GM19035 (cell line): Measurements from ENCODE around the gene EFS.
A peak's percentile ranks its signal among the peaks of the same experiment; 100 is the strongest.
"Not testable (repeated sequence)": the region's sequence is repeated elsewhere in the genome, so short reads cannot be mapped to it uniquely, and the experiment has no call there.

Experiments used
- ATAC-seq: cut with Tn5 transposase; IDR thresholded peaks from one replicate; pipeline ENCODE4 v1.9.1; 2021; ENCODE audit not compliant: unreplicated experiment

The EFS gene

DNA sequence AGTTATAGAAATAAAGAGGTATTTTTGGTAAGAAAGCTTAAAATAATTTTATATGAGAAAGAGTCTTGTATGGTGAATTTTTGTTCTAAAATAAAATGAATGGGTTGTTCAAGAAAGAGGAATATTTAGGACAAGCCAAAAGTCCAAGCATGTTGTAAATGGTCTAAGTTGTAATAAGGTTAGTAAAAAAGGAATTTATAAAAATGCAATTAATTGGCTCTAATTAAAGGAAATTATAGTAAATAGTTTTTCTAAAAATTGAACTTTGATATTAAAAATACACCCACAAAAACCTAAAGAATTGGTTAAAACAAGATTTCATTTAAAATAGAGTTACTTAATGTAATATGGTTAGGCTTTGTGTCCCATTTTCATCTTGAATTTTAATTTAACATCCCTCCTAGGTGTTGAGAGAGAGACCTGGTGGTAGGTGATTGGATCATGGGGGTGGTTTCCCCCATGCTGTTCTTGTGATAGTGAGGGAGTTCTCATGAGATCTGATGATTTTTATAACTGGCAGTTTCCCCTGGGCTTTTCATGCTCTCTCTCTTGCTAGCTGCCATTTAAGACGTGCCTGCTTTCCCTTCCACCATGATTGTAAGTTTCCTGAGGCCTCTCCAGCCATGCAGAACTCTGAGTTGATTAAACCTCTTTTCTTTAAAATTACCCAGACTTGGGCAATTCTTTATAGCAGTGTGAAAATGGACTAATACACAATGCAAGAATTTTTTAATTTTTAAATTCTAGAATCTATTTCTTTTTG lies 25.3 kb downstream of the EFS start:
- ATAC-seq, result no peak

DNA sequence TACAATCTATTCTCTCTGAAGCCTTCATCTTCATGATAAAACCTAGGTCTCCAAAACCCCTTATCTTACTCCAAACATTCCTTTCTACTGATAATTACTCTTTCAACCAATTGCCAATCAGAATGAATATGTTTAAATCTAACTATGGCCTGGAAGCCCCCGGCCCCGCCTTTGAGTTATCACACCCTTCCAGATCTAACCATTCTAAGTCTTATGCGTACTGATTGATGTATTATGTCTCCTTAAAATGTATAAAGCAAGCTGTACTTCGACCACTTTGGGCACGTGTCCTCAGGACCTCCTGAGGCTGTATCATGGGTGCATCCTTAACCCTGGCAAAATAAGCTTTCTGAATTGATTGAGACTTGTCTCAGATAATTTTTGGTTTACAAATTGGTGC lies 29.3 kb downstream of the EFS start:
- no peak for ATAC-seq

DNA sequence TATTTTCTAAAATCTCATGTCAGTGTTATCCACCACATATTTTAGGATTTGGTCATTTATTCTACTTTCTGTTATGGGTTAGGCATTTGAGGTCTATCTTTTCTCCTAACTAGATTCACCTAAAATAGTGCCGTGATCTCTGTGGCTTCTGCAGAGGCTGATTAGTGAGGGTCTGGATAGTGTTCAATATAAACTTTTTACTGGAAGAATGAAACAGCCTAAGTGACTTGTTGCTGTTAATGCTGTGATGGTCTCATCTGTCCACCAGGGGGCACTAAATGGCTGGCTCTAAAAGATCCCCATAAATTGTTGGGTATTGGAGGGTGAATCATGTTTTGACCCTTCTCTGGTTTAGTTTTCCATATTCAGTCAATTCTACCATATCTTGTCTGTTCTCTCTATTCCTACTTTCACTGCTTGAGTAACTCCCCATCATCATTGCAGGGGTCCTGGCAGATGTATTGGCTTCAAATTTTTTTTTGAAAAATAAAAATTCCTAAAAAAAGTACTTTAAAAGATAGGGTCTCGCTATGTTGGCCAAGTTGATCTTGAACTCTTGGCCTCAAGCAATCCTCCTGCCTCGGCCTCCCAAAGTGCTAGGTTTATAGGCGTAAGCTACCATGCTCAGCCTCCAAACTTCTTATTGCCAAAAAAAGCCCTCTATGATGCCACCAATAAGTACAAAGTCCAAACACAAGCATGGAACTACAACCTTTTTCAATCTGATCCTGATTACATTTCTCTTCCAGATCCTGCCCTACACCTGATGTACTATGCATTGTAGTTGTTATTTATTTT lies 36.8 kb downstream of the EFS start:
- ATAC-seq, result no peak

GRCh38 chr14:23326491-23327332 lies 38.3 kb downstream of the EFS start:
- no peak for ATAC-seq

- not testable (repeated sequence) for ATAC-seq
Measured at GRCh38 chr14:23325746-23326145, 39.2 kb downstream of the EFS start.

GRCh38 chr14:23324993-23325392 lies 40.0 kb downstream of the EFS start:
- ATAC-seq, result no peak

- no peak for ATAC-seq
Measured at GRCh38 chr14:23324455-23324846, 40.5 kb downstream of the EFS start.

DNA sequence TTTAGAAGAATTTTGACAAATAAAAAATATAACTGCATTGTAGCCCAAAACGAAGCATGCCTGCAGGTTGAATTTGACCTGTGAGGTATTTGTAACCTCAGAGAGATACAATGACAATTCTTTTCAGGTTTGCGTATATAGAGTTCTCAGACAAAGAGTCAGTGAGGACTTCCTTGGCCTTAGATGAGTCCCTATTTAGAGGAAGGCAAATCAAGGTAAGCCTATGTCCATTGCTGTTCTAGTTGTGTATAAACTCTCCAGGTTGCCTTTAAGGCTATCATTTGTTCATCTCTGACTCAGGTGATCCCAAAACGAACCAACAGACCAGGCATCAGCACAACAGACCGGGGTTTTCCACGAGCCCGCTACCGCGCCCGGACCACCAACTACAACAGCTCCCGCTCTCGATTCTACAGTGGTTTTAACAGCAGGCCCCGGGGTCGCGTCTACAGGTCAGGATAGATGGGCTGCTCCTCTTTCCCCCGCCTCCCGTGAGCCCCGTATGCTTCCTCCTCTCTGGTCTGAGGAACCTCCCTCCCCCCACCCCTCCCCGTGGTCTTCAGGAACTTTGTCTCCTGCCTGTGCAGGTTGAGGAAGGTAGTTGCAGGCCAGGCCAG lies 41.0 kb downstream of the EFS start:
- ATAC-seq, result no peak

DNA sequence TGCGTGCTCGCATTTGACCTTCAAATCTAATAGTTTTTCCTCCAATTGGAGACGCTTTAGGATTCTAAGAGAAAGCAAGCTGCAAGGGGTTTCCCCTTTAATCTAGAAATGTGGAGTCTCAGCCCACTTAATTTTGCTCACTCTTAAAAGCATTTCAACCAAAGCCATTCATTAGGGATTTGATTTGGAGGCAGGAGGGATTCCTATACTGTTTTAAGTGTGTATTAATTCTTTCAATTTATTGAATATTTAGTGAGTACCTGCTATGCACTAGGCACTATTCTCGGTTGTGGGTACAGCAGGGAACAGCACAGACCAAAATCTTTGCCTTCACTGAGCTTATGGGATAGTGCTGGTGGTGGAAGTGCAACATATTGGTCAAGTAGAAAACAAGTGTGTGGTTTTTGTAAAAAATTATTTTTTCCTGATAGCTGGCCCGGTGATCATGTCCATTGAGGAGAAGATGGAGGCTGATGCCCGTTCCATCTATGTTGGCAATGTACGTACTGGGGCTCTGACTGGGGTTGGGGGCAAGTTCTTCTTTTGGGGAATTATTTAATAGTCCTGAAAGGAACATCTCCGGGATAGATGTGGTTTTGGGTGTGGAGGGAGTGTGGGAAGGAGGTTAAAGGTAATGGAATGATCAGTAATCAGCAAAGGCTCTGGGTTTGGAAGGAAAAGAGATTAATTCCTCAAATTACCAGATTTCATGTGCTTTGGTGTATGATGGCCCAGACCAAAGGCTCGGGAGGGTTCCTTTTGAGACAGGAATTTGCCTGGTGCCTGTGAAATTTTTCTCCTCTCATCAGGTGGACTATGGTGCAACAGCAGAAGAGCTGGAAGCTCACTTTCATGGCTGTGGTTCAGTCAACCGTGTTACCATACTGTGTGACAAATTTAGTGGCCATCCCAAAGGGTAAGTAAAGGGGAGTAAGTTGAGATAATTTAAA lies 42.1 kb downstream of the EFS start:
- no peak for ATAC-seq

GRCh38 chr14:23321572-23322547 lies 43.1 kb downstream of the EFS start:
- ATAC-seq, result peak; percentile 19

DNA sequence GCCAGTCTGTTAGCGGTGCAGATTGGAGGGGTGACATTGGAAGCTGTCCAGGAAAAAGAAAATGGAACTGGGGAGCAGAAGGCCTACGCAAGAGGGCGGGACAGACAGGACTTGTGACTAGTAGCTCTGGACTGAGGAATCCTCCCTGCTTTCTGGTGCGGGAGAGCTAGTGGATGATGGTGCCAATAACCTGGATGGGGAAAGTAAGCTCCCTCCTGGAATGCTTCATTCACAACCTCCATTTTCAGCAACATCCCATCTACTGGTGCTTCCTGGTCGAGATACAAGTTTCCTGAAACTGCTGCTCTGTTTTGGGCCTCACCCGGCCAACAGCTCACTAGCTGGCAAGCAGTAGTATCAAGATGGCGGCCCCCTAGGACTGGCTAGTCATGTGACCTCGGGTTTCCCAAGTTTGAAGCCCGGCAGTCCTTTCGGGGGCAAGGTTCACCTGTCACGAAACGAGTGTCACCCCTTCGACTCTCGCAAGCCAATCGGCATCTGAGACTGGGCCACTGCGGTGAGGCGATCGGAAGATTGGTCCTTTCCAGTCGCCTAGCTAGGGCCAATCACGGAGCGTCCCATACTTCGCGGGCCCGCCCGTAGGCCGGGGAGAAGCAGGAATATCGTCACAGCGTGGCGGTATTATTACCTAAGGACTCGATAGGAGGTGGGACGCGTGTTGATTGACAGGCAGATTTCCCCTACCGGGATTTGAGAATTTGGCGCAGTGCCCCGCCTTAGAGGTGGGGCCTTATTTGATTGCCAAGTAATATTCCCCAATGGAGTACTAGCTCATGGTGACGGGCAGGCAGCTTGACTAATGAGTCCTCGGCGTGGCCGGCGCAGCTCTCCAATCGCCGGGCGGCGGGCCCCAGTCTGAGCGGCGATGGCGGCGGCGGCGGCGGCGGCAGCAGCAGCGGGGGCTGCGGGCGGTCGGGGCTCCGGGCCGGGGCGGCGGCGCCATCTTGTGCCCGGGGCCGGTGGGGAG lies 44.1 kb downstream of the EFS start, which contains the start of gene PABPN1:
PABPN1 (plus strand) TSS at position 874 of the 988 bp plus-strand sequence; CDS start at position 887, 13 bp downstream.
- ATAC-seq, result peak; percentile 88

GRCh38 chr14:23319746-23320583 lies 45.0 kb downstream of the EFS start:
- no peak for ATAC-seq

DNA sequence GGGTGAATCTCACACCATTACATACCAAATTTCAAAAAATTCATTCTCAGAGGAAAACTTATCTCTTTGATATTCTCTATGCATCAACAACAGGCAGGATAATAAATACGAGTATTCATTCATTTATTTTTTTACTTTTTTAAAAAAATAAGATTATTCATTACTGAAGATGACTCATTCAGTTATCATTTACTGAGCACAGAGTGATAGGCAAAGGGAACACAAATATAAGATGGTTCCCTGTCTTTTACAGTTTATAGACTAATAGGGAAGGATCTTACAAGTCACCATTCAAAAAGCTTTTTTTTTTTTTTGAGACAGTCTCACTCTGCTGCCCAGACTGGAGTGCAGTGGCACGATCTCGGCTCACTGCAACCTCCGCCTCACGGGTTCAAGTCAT lies 48.7 kb downstream of the EFS start:
- no peak for ATAC-seq

- no peak for ATAC-seq
Measured at GRCh38 chr14:23310546-23310945, 54.4 kb downstream of the EFS start.

DNA sequence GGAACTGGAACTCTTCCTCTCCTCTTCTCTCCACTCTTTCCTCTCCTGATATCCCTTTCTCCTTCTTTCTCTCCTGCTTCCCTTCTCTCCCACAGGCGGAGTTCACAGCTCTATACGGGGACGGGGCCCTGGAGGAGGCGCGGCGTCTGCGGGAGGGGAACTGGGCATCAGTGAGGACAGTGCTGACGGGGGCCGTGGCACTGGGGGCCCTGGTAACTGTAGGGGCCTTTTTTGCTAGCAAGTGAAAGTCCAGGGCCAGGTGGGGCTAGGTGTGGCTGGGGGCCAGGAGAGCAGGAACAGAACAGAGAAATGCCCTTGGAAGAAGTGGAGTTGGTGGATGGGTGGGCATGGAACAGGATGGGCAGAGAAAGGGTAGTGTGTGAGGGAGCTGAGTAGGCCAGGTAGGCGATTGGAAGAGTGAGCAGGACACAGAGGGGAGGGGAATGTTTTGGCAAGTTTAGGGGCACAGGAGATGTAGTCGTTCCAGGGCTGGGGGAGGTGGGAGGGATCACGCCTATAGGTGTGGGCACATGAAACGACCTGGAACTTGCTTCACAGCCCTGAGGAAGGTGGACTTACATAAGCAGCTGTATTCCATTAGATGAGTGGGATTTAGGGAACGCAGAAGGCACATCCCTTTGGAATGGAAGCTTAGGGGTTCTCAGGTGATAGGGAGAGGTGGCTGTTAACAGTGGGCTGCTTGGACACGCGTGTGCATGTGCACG lies 56.1 kb downstream of the EFS start:
- no peak for ATAC-seq
